HepG2 (cell line): ENCODE data around the gene PIP5KL1. TPM values are rescaled to one million over a fixed set of nuclear protein-coding genes. Genes with fewer than 3 reads are reported as not detected.

Experiments
- ATAC-seq: fragments of 200-7000 bp; cut with Tn5 transposase; 3 replicates; pipeline ENCODE4 v1.9.1; 2020; ENCODE audit warnings: mild to moderate bottlenecking, moderate library complexity
- BruUV-seq: library from RNA; stranded (reverse); fragments of 400-500 nt; replicated peaks from 2 replicates; lab custom pipeline; 2021; lab: Mats Ljungman, UMichigan
- CTCF ChIA-PET: fragments of 300-600 bp; formaldehyde crosslinking; extraction: SDS; loops from one replicate; lab custom pipeline; 2021; ENCODE audit warnings: low total read pairs, inconsistent platforms, low intra/inter-chr PET ratio; lab: Yijun Ruan, JAX
- POLR2A ChIA-PET: fragments of 350-600 bp; sonication (Branson Sonifier 250); formaldehyde crosslinking; loops from one replicate; lab custom pipeline; 2020; ENCODE audit warnings: antibody characterized with exemption, inconsistent platforms; lab: Yijun Ruan, JAX
- DNase-seq: peaks from one replicate; pipeline ENCODE4 v3.0.0-alpha.2; 2015; ENCODE audit warnings: low spot score
- FAIRE-seq: peaks from 3 replicates; lab custom pipeline; 2011; peaks lifted over from hg19 to GRCh38; lab: Jason Lieb, UNC
- H2AFZ ChIP-seq: one replicate; pipeline ENCODE4 v1.6.1; 2011; ENCODE audit warnings: low read length, inconsistent platforms
- H3K27ac ChIP-seq: fragments of 300-600 bp; 3 replicates; pipeline ENCODE4 v1.8.0; 2011; ENCODE audit warnings: mixed run types, mild to moderate bottlenecking, mixed read lengths, low read length, inconsistent platforms; ENCODE audit not compliant: insufficient read depth; ENCODE audit errors: extremely low read length
- H3K27me3 ChIP-seq, 2 experiments: fragments of 200-600 bp in 1 of 2; 2 replicates in 1 of 2; 3 replicates in 1 of 2; pipeline versions ENCODE4 v1.6.0 to v1.8.0; 2011; ENCODE audit warnings: low read length in 2 of 2, mild to moderate bottlenecking in 2 of 2, moderate library complexity in 2 of 2, inconsistent platforms in 1 of 2; ENCODE audit not compliant: insufficient read depth in 2 of 2, control insufficient read depth in 1 of 2
- H3K36me3 ChIP-seq, 2 experiments: fragments of 200-600 bp in 1 of 2; replicated peaks in 1 of 2; 2 replicates in 1 of 2; 3 replicates in 1 of 2; pipeline versions ENCODE4 v1.5.1 to v1.8.0; 2011; ENCODE audit warnings: low read length in 2 of 2, inconsistent platforms in 1 of 2; ENCODE audit not compliant: insufficient read depth in 2 of 2, control insufficient read depth in 1 of 2
- H3K4me1 ChIP-seq: 2 replicates; pipeline ENCODE4 v1.5.1; 2012; ENCODE audit warnings: low read length, inconsistent platforms; ENCODE audit not compliant: insufficient read depth
- H3K4me2 ChIP-seq: 2 replicates; pipeline ENCODE4 v1.6.0; 2011; ENCODE audit warnings: low read depth, low read length, inconsistent platforms
- H3K4me3 ChIP-seq, 3 experiments: fragments of 200-600 bp in 1 of 3; sonication (generic), shearing (Covaris generic) in 1 of 3; replicated peaks in 1 of 3; 2 replicates each; pipeline ENCODE4 v1.5.1; 2011 to 2016; ENCODE audit warnings: low read length in 3 of 3, inconsistent platforms in 2 of 3, low read depth in 2 of 3, mild to moderate bottlenecking in 2 of 3, control low read depth in 1 of 3, mixed read lengths in 1 of 3; ENCODE audit not compliant: insufficient read depth in 1 of 3
- H3K79me2 ChIP-seq: one replicate; pipeline ENCODE4 v1.6.1; 2011; ENCODE audit warnings: low read length, inconsistent platforms; ENCODE audit not compliant: insufficient read depth
- H3K9ac ChIP-seq: 2 replicates; pipeline ENCODE4 v1.6.0; 2011; ENCODE audit warnings: mild to moderate bottlenecking, low read depth, low read length, inconsistent platforms; ENCODE audit not compliant: insufficient read depth
- H3K9me3 ChIP-seq: 2 replicates; pipeline ENCODE4 v1.5.1; 2012; ENCODE audit warnings: mild to moderate bottlenecking, low read length
- H4K20me1 ChIP-seq: 2 replicates; pipeline ENCODE4 v1.6.0; 2011; ENCODE audit warnings: inconsistent platforms, mild to moderate bottlenecking, low read length, moderate library complexity; ENCODE audit not compliant: insufficient read depth
- KAT8 ChIP-seq: IDR thresholded peaks from 2 replicates; pipeline ENCODE4 v1.6.1; 2016; ENCODE audit warnings: missing genetic modification reagents, missing compliant biosample characterization
- MBNL3 ChIP-seq: fragments of 250-450 bp; sonication (Bioruptor Pico); conservative IDR thresholded peaks from 2 replicates; pipeline ENCODE4 v1.8.0; 2022; ENCODE audit warnings: mild to moderate bottlenecking, inconsistent platforms
- MEIS2 ChIP-seq: sonication (generic); formaldehyde crosslinking; IDR thresholded peaks from 2 replicates; pipeline ENCODE4 v1.9.0; 2021; ENCODE audit warnings: mild to moderate bottlenecking, missing genetic modification reagents
- MYPOP ChIP-seq: sonication (generic); formaldehyde crosslinking; IDR thresholded peaks from 2 replicates; pipeline ENCODE4 v1.8.1; 2023; ENCODE audit warnings: mild to moderate bottlenecking, moderate library complexity, missing genetic modification reagents
- NCOA5 ChIP-seq: sonication (generic); formaldehyde crosslinking; IDR thresholded peaks from 2 replicates; pipeline ENCODE4 v1.4.0; 2020; ENCODE audit warnings: missing genetic modification reagents
- PAF1 ChIP-seq: IDR thresholded peaks from 2 replicates; pipeline ENCODE4 v1.6.1; 2016; ENCODE audit warnings: missing genetic modification reagents, missing compliant biosample characterization
- PHF8 ChIP-seq: sonication (generic); formaldehyde crosslinking; IDR thresholded peaks from 2 replicates; pipeline ENCODE4 v1.5.0; 2020; ENCODE audit warnings: missing genetic modification reagents
- SNAPC5 ChIP-seq: sonication (generic); formaldehyde crosslinking; IDR thresholded peaks from 2 replicates; pipeline ENCODE4 v1.8.1; 2023; ENCODE audit warnings: mild to moderate bottlenecking, missing genetic modification reagents, borderline replicate concordance
- ZBTB3 ChIP-seq: sonication (generic); formaldehyde crosslinking; IDR thresholded peaks from 2 replicates; pipeline ENCODE4 v1.4.0; 2020; ENCODE audit warnings: low read depth, mild to moderate bottlenecking, moderate library complexity, missing genetic modification reagents, borderline replicate concordance
- ZFP91 ChIP-seq: sonication (generic); formaldehyde crosslinking; IDR thresholded peaks from 2 replicates; pipeline ENCODE4 v1.9.0; 2022; ENCODE audit warnings: missing genetic modification reagents, mild to moderate bottlenecking, borderline replicate concordance
- ZNF432 ChIP-seq: sonication (generic); formaldehyde crosslinking; IDR thresholded peaks from 2 replicates; pipeline ENCODE4 v1.5.0; 2020; ENCODE audit warnings: missing genetic modification reagents, mild to moderate bottlenecking, borderline replicate concordance
- ZNF552 ChIP-seq: sonication (generic); formaldehyde crosslinking; IDR thresholded peaks from 2 replicates; pipeline ENCODE4 v1.9.0; 2022; ENCODE audit warnings: missing genetic modification reagents, mild to moderate bottlenecking, borderline replicate concordance
- ZSCAN25 ChIP-seq: sonication (generic); formaldehyde crosslinking; IDR thresholded peaks from 2 replicates; pipeline ENCODE4 v1.8.0; 2022; ENCODE audit warnings: mild to moderate bottlenecking, missing genetic modification reagents
- ZUFSP ChIP-seq: sonication (generic); formaldehyde crosslinking; IDR thresholded peaks from 2 replicates; pipeline ENCODE4 v1.9.0; 2021; ENCODE audit warnings: missing genetic modification reagents, mild to moderate bottlenecking, borderline replicate concordance
- WGBS: methylation state at CpG from one replicate; pipeline ENCODE4 v1.1.6; 2017; ENCODE audit warnings: low lambda C conversion rate; 5-methylcytosine and 5-hydroxymethylcytosine counted together
- in situ Hi-C: cut with HindIII; loops from 2 replicates; pipeline ENCODE4 v1.10.0; 2017; ENCODE audit warnings: low pct_unique_long_range_greater_than_20kb; ENCODE audit not compliant: extremely low pct_ligation_motif_present
- intact Hi-C: fragments of 100-400 bp; cut with micrococcal nuclease; formaldehyde crosslinking; loops from one replicate; pipeline ENCODE4 v1.10.0; 2022; ENCODE audit not compliant: unreplicated experiment
- polyA plus RNA-seq, 8 experiments: library from polyadenylated mRNA; depleted of rRNA in 3 of 8; stranded (reverse) in 7 of 8; unstranded in 1 of 8; fragments of >200 nt; fragmentation: Illumina TruSeq in 4 of 8; extraction: Trizol in 4 of 8; gene quantifications; 2 replicates each; pipeline versions ENCODE4 v1.2.1 to v1.2.3, GENCODE V29; 2011 to 2016; ENCODE audit warnings: low read depth in 4 of 8, missing spikeins in 1 of 8, mixed read lengths in 1 of 8; ENCODE audit not compliant: insufficient read depth in 1 of 8
- total RNA-seq, 5 experiments: library from RNA; depleted of rRNA; stranded (reverse); fragments of >200 nt; fragmentation: Illumina TruSeq; extraction: Trizol; gene quantifications; 2 replicates each; pipeline ENCODE4 v1.2.3, GENCODE V29; 2016; ENCODE audit warnings: low read depth in 1 of 5

The PIP5KL1 gene
- total and polyA plus RNA-seq, 2 of the 13 experiments (the other 11 are each of a cell fraction or from before 2014, with no cell fraction given) = 0.20 to 0.49 TPM

GRCh38 chr9:127905004-127905728, 25.4 kb downstream of the PIP5KL1 start:
- WGBS = 50% methylated on average over 3 of the region's 5 CpGs
- Histone ChIP-seq H3K79me2 (no peaks in the 10 kb centered on the region), H3K9ac (peak overlapping the region; percentile 39; the same call in 1 of the 2 replicates), H3K4me2 (peak overlapping the region; percentile 74), H3K4me1 (peaks cover 41% of the 10 kb centered on the region), H4K20me1 (no peaks in the 10 kb centered on the region), H3K36me3 (peaks cover 1 to 4% of the 10 kb centered on the region in 2 experiments; a peak in 2 of 5 replicates), H3K9me3 (no peaks in the 10 kb centered on the region), H3K27me3 (no peaks in the 10 kb centered on the region), H2AFZ (no peak overlapping the region), H3K27ac (no peak overlapping the region), H3K4me3 (peak overlapping the region in 1 of 3 experiments; percentile 62; a peak in 1 of 6 replicates)
- in situ Hi-C loops = no loop called here
- no peak for FAIRE-seq
- intact Hi-C loops = no loop called here
- CTCF ChIA-PET = no interaction called here
- BruUV-seq = TSS peak; percentile 54
- no peak for DNase-seq
- ATAC-seq = peak; percentile 21
- POLR2A ChIA-PET = interaction anchor here (1.3 to 4.5 kb wide), 3 partner anchors 8 to 11 kb away, joined by 3 to 78 read pairs (median 7); partner anchors contain the start of gene ST6GALNAC4
- TF ChIP-seq ZNF432 (CRISPR knock-in tag) = no peak
- no peak for TF ChIP-seq MEIS2 (CRISPR knock-in tag)
- TF ChIP-seq KAT8 (CRISPR knock-in tag) = peak; percentile 11; the same call in 1 of the 2 replicates
- TF ChIP-seq NCOA5 (CRISPR knock-in tag) = no peak
- TF ChIP-seq ZBTB3 (CRISPR knock-in tag) = no peak
- no peak for TF ChIP-seq ZUFSP (CRISPR knock-in tag)
- 0 out of 2 replicates have a peak, but pooled peaks have one; percentile 35 for TF ChIP-seq PHF8
- TF ChIP-seq MBNL3 (CRISPR knock-in tag) = no peak
- TF ChIP-seq PAF1 (CRISPR knock-in tag) = no peak
- no peak for TF ChIP-seq ZNF552 (CRISPR knock-in tag)
- TF ChIP-seq SNAPC5 = no peak
- TF ChIP-seq ZSCAN25 (CRISPR knock-in tag) = no peak
- TF ChIP-seq ZFP91 (CRISPR knock-in tag) = 0 out of 2 replicates have a peak, but pooled peaks have one; percentile 20
- no peak for TF ChIP-seq MYPOP (CRISPR knock-in tag)
